H1 (cell line): Measurements from ENCODE around the gene RASGRF1. TPM values are rescaled to one million over a fixed set of nuclear protein-coding genes. Genes with fewer than 3 reads are reported as not detected.

Source experiments
- CEBPB ChIP-seq: IDR thresholded peaks from 2 replicates; pipeline ENCODE4 v1.6.1; 2012; ENCODE audit warnings: low read depth, low read length
- RNF2 ChIP-seq: fragments of 200-900, 300-1000 bp; sonication (generic); IDR thresholded peaks from 2 replicates; pipeline ENCODE4 v1.7.1; 2016; ENCODE audit warnings: borderline replicate concordance, low read depth, mild to moderate bottlenecking, antibody characterized with exemption, low read length; ENCODE audit not compliant: poor library complexity, severe bottlenecking; ENCODE audit errors: missing control alignments
- RXRA ChIP-seq: IDR thresholded peaks from 2 replicates; pipeline ENCODE4 v1.6.1; 2011; ENCODE audit warnings: low read depth, mild to moderate bottlenecking, low read length, moderate library complexity; ENCODE audit not compliant: insufficient read depth
- SP4 ChIP-seq: IDR thresholded peaks from 2 replicates; pipeline ENCODE4 v1.6.1; 2012; ENCODE audit warnings: low read length, inconsistent platforms
- TAF1 ChIP-seq: IDR thresholded peaks from 2 replicates; pipeline ENCODE4 v1.6.1; 2011; ENCODE audit warnings: mild to moderate bottlenecking, low read depth, low read length
- YY1 ChIP-seq: IDR thresholded peaks from 2 replicates; pipeline ENCODE4 v1.6.1; 2011; ENCODE audit warnings: low read depth, mild to moderate bottlenecking, low read length
- polyA plus RNA-seq, 7 experiments: library from polyadenylated mRNA; depleted of rRNA in 3 of 7; stranded (reverse) in 5 of 7; unstranded in 2 of 7; fragments of >200 nt in 5 of 7; fragments of 200-250 nt in 2 of 7; gene quantifications; 1 replicate in 5 of 7; 2 replicates in 1 of 7; 4 replicates in 1 of 7; pipeline versions ENCODE4 v1.2.1 to v1.2.3, GENCODE V29; 2011 to 2013; ENCODE audit warnings: missing spikeins in 2 of 7, mixed read lengths in 2 of 7
- total RNA-seq: library from RNA; stranded (reverse); fragmentation: NEBNext Ultra II Directional; extraction: Animal tissue kit (Norgen Biotek cat#: 25700); gene quantifications from 2 replicates; pipeline ENCODE4 v1.2.1, GENCODE V29; 2021
- TF ChIP-seq, protein P1 (sequence below): fragments of 300-600 bp; sonication (generic); IDR thresholded peaks from 2 replicates; pipeline ENCODE4 v1.7.1; 2012; ENCODE audit warnings: low read length, moderate library complexity, mild to moderate bottlenecking, inconsistent platforms; ENCODE audit not compliant: insufficient replicate concordance

The RASGRF1 gene
- total and polyA plus RNA-seq, 2 of the 8 experiments (the other 6 are each of a cell fraction or from before 2014, with no cell fraction given), result 0.42 to 0.67 TPM

DNA sequence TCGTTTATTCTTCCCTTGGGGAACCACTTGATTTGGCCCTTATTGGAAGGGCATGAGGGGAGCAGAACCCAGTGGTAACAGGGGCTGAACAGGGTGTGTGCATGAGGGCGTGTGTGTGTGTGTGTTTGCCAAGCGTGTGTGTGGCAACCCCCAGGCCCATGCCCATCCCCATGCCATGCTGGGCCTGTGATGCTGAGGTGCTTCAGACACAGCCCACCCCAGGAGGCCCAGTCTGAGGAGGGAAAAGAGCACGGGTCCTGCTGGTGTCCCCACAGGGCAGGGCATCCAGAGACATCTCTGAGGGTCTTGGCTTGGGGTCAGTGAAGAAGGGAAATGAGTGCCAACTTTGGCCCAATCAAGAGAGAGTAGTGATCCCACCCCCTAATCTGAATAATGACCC is 71.6 kb downstream of the RASGRF1 start (continued):
- TF ChIP-seq, protein P1, sequence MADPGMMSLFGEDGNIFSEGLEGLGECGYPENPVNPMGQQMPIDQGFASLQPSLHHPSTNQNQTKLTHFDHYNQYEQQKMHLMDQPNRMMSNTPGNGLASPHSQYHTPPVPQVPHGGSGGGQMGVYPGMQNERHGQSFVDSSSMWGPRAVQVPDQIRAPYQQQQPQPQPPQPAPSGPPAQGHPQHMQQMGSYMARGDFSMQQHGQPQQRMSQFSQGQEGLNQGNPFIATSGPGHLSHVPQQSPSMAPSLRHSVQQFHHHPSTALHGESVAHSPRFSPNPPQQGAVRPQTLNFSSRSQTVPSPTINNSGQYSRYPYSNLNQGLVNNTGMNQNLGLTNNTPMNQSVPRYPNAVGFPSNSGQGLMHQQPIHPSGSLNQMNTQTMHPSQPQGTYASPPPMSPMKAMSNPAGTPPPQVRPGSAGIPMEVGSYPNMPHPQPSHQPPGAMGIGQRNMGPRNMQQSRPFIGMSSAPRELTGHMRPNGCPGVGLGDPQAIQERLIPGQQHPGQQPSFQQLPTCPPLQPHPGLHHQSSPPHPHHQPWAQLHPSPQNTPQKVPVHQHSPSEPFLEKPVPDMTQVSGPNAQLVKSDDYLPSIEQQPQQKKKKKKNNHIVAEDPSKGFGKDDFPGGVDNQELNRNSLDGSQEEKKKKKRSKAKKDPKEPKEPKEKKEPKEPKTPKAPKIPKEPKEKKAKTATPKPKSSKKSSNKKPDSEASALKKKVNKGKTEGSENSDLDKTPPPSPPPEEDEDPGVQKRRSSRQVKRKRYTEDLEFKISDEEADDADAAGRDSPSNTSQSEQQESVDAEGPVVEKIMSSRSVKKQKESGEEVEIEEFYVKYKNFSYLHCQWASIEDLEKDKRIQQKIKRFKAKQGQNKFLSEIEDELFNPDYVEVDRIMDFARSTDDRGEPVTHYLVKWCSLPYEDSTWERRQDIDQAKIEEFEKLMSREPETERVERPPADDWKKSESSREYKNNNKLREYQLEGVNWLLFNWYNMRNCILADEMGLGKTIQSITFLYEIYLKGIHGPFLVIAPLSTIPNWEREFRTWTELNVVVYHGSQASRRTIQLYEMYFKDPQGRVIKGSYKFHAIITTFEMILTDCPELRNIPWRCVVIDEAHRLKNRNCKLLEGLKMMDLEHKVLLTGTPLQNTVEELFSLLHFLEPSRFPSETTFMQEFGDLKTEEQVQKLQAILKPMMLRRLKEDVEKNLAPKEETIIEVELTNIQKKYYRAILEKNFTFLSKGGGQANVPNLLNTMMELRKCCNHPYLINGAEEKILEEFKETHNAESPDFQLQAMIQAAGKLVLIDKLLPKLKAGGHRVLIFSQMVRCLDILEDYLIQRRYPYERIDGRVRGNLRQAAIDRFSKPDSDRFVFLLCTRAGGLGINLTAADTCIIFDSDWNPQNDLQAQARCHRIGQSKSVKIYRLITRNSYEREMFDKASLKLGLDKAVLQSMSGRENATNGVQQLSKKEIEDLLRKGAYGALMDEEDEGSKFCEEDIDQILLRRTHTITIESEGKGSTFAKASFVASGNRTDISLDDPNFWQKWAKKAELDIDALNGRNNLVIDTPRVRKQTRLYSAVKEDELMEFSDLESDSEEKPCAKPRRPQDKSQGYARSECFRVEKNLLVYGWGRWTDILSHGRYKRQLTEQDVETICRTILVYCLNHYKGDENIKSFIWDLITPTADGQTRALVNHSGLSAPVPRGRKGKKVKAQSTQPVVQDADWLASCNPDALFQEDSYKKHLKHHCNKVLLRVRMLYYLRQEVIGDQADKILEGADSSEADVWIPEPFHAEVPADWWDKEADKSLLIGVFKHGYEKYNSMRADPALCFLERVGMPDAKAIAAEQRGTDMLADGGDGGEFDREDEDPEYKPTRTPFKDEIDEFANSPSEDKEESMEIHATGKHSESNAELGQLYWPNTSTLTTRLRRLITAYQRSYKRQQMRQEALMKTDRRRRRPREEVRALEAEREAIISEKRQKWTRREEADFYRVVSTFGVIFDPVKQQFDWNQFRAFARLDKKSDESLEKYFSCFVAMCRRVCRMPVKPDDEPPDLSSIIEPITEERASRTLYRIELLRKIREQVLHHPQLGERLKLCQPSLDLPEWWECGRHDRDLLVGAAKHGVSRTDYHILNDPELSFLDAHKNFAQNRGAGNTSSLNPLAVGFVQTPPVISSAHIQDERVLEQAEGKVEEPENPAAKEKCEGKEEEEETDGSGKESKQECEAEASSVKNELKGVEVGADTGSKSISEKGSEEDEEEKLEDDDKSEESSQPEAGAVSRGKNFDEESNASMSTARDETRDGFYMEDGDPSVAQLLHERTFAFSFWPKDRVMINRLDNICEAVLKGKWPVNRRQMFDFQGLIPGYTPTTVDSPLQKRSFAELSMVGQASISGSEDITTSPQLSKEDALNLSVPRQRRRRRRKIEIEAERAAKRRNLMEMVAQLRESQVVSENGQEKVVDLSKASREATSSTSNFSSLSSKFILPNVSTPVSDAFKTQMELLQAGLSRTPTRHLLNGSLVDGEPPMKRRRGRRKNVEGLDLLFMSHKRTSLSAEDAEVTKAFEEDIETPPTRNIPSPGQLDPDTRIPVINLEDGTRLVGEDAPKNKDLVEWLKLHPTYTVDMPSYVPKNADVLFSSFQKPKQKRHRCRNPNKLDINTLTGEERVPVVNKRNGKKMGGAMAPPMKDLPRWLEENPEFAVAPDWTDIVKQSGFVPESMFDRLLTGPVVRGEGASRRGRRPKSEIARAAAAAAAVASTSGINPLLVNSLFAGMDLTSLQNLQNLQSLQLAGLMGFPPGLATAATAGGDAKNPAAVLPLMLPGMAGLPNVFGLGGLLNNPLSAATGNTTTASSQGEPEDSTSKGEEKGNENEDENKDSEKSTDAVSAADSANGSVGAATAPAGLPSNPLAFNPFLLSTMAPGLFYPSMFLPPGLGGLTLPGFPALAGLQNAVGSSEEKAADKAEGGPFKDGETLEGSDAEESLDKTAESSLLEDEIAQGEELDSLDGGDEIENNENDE, result no peak
- no peak for TF ChIP-seq CEBPB
- TF ChIP-seq RXRA, result no peak
- TF ChIP-seq RNF2, result no peak
- TF ChIP-seq SP4, result no peak
- no peak for TF ChIP-seq TAF1
- no peak for TF ChIP-seq YY1
